Natural killer cell (primary cell): Measurements from ENCODE around the gene GFOD2. TPM values are rescaled to one million over a fixed set of nuclear protein-coding genes. Genes with fewer than 3 reads are reported as not detected.

Experiments
- ATAC-seq, 3 donors: fragments of 150-1000 bp in 2 of 3; fragments of 200-7000 bp in 1 of 3; cut with Tn5 transposase; 1 replicate in 1 of 3; 2 replicates in 2 of 3; pipeline ENCODE4 v1.10.0; 2021; ENCODE audit warnings: mild to moderate bottlenecking in 2 of 3, moderate library complexity in 2 of 3
- DNase-seq, 2 donors: peaks; one replicate each; pipeline versions ENCODE4 v3.0.0 to v3.0.0-alpha.2; 2013 to 2021; ENCODE audit warnings: mixed read lengths in 1 of 2
- H3K27ac ChIP-seq: one replicate; pipeline ENCODE4 v1.5.1; 2013; ENCODE audit warnings: mild to moderate bottlenecking, low read length
- H3K27me3 ChIP-seq: one replicate; pipeline ENCODE4 v1.6.1; 2013; ENCODE audit warnings: low read length; ENCODE audit not compliant: control insufficient read depth, insufficient read depth
- H3K36me3 ChIP-seq: one replicate; pipeline ENCODE4 v1.6.1; 2013; ENCODE audit warnings: low read length; ENCODE audit not compliant: control insufficient read depth, insufficient read depth
- H3K4me1 ChIP-seq: one replicate; pipeline ENCODE4 v1.6.1; 2013; ENCODE audit warnings: low read length; ENCODE audit not compliant: control insufficient read depth, insufficient read depth
- H3K4me3 ChIP-seq: one replicate; pipeline ENCODE4 v1.5.1; 2013; ENCODE audit warnings: low read length
- H3K9me3 ChIP-seq: one replicate; pipeline ENCODE4 v1.6.1; 2013; ENCODE audit warnings: low read length; ENCODE audit not compliant: control insufficient read depth, insufficient read depth
- H3K27ac Mint-ChIP-seq, 2 donors: one replicate each; pipeline ENCODE4 v1.8.0; 2022; ENCODE audit warnings: mild to moderate bottlenecking in 2 of 2, mixed read lengths in 2 of 2, moderate library complexity in 1 of 2
- H3K27me3 Mint-ChIP-seq, 2 donors: one replicate each; pipeline ENCODE4 v1.8.0; 2022; ENCODE audit warnings: low read depth in 2 of 2, mixed read lengths in 2 of 2
- H3K36me3 Mint-ChIP-seq: one replicate; pipeline ENCODE4 v1.8.0; 2022; ENCODE audit warnings: mixed read lengths
- H3K4me1 Mint-ChIP-seq, 2 donors: one replicate each; pipeline ENCODE4 v1.8.0; 2022; ENCODE audit warnings: mixed read lengths in 2 of 2
- H3K4me3 Mint-ChIP-seq: one replicate; pipeline ENCODE4 v1.8.0; 2022; ENCODE audit warnings: mild to moderate bottlenecking, moderate library complexity, mixed read lengths
- H3K9me3 Mint-ChIP-seq, 2 donors: one replicate each; pipeline ENCODE4 v1.8.0; 2022; ENCODE audit warnings: mixed read lengths in 2 of 2
- CTCF ChIP-seq: fragments of 200-600 bp; IDR thresholded peaks from one replicate; pipeline ENCODE4 v1.8.0; 2022; ENCODE audit warnings: antibody characterized with exemption
- WGBS: methylation state at CpG from one replicate; pipeline ENCODE4 v1.1.7; 2013; ENCODE audit warnings: missing lambda C conversion rate; ENCODE audit not compliant: insufficient coverage; 5-methylcytosine and 5-hydroxymethylcytosine counted together
- intact Hi-C: fragments of 100-400 bp; cut with micrococcal nuclease; formaldehyde crosslinking; loops from one replicate; pipeline ENCODE4 v1.14.2; 2022
- total RNA-seq, 4 donors: library from RNA; stranded (reverse); fragments of 120-200 nt in 1 of 4; gene quantifications; one replicate each; pipeline versions ENCODE4 v1.2.3 to v1.2.4, GENCODE V29; 2013 to 2022

GFOD2 gene
- total RNA-seq, 3 donors from 2014 or later (not counting 1 experiment from before 2014, with no cell fraction given) = 6.5 to 10.9 (median 8.3) TPM

GRCh38 chr16:67644038-67644437 lies 75.1 kb downstream of the GFOD2 start:
- Histone ChIP-seq H3K9me3 (no peaks in the 10 kb centered on the region), H3K27me3 (no peaks in the 10 kb centered on the region), H3K27ac (no peak overlapping the region), H3K4me1 (peaks cover 22% of the 10 kb centered on the region), H3K36me3 (peaks cover 17% of the 10 kb centered on the region), H3K4me3 (no peak overlapping the region)
- ATAC-seq = no peak
- Mint-ChIP-seq H3K27me3 (no peaks in the 10 kb centered on the region), H3K9me3 (no peaks in the 10 kb centered on the region), H3K36me3 (no peaks in the 10 kb centered on the region), H3K4me3 (peak overlapping the region; percentile 28), H3K27ac (peak overlapping the region; percentile 16 to 80), H3K4me1 (no peaks in the 10 kb centered on the region)
- no peak for DNase-seq
- intact Hi-C loops = loop anchor here (1.0 to 5.0 kb wide), 2 partner anchors 82 to 97 kb away; partner anchors contain the start of gene CTCF
- 95% methylated on average over 9 of the region's 9 CpGs for WGBS
- TF ChIP-seq CTCF = no peak

- Mint-ChIP-seq H3K4me3 (no peak overlapping the region), H3K36me3 (peaks cover 1% of the 10 kb centered on the region), H3K27me3 (no peaks in the 10 kb centered on the region), H3K4me1 (no peaks in the 10 kb centered on the region), H3K9me3 (no peaks in the 10 kb centered on the region), H3K27ac (peak overlapping the region in 1 of 2 donors; percentile 9)
- ATAC-seq = no peak
- Histone ChIP-seq H3K27ac (no peak overlapping the region), H3K4me3 (no peak overlapping the region), H3K4me1 (peaks cover 22% of the 10 kb centered on the region), H3K36me3 (peaks cover 26% of the 10 kb centered on the region), H3K9me3 (no peaks in the 10 kb centered on the region), H3K27me3 (no peaks in the 10 kb centered on the region)
- DNase-seq = no peak
- TF ChIP-seq CTCF = no peak
- 89% methylated on average over 10 of the region's 10 CpGs for WGBS
- intact Hi-C loops = loop anchor here (5.0 kb wide), 1 partner anchor 80 kb away; the partner anchor contains the start of gene CTCF
Observed at GRCh38 chr16:67641779-67642708, 77.1 kb downstream of the GFOD2 start.

GRCh38 chr16:67637625-67638024 lies 81.5 kb downstream of the GFOD2 start:
- no peaks in the 10 kb centered on the region for H3K27me3 Mint-ChIP-seq

More at GRCh38 chr16:67637625-67638024, 81.5 kb downstream of the GFOD2 start:
- H3K9me3 Mint-ChIP-seq = no peaks in the 10 kb centered on the region
- H3K4me3 Mint-ChIP-seq = no peak overlapping the region
- Histone ChIP-seq H3K27me3 (no peaks in the 10 kb centered on the region), H3K4me3 (no peak overlapping the region), H3K36me3 (peaks cover 43% of the 10 kb centered on the region), H3K9me3 (no peaks in the 10 kb centered on the region), H3K4me1 (no peaks in the 10 kb centered on the region), H3K27ac (no peak overlapping the region)
- H3K27ac Mint-ChIP-seq = no peak overlapping the region
- ATAC-seq (no peak), DNase-seq (no peak)
- peaks cover 8% of the 10 kb centered on the region for H3K36me3 Mint-ChIP-seq
- WGBS = 98% methylated on average over 12 of the region's 12 CpGs
- TF ChIP-seq CTCF = no peak
- intact Hi-C loops = no loop called here
- no peaks in the 10 kb centered on the region for H3K4me1 Mint-ChIP-seq
